GM23338 (cell line): ENCODE data around the gene HNF4A. TPM values are rescaled to one million over a fixed set of nuclear protein-coding genes. Genes with fewer than 3 reads are reported as not detected.

Experiments
- ATAC-seq: fragments of 200-7000 bp; cut with Tn5 transposase; 3 replicates; pipeline ENCODE4 v1.9.1; 2020
- DNase-seq: peaks from one replicate; pipeline ENCODE4 v3.0.0-alpha.2; 2015; ENCODE audit warnings: low spot score
- H2AFZ ChIP-seq: fragments of 200-600 bp; sonication (generic); 2 replicates; pipeline ENCODE4 v1.8.0; 2016; ENCODE audit warnings: antibody characterized with exemption, mild to moderate bottlenecking, moderate library complexity
- H3F3A ChIP-seq: fragments of 200-600 bp; sonication (generic); replicated peaks from 2 replicates; pipeline ENCODE4 v1.8.0; 2017; ENCODE audit warnings: antibody characterized with exemption, mixed run types, low read depth
- H3K27ac ChIP-seq: fragments of 200-600 bp; sonication (generic); 2 replicates; pipeline ENCODE4 v1.6.1; 2016; ENCODE audit warnings: low read depth
- H3K27me3 ChIP-seq: fragments of 200-600 bp; sonication (generic); 2 replicates; pipeline ENCODE4 v1.8.0; 2016; ENCODE audit warnings: mild to moderate bottlenecking, mixed run types, moderate library complexity; ENCODE audit not compliant: insufficient read depth
- H3K36me3 ChIP-seq: fragments of 200-600 bp; sonication (generic); 2 replicates; pipeline ENCODE4 v1.8.0; 2016; ENCODE audit warnings: mild to moderate bottlenecking; ENCODE audit not compliant: insufficient read depth
- H3K4me1 ChIP-seq: fragments of 200-600 bp; sonication (generic); 2 replicates; pipeline ENCODE4 v1.8.0; 2016; ENCODE audit warnings: mild to moderate bottlenecking, moderate library complexity; ENCODE audit not compliant: insufficient read depth
- H3K4me2 ChIP-seq: fragments of 200-600 bp; sonication (generic); 2 replicates; pipeline ENCODE4 v1.7.1; 2017; ENCODE audit warnings: mixed run types
- H3K4me3 ChIP-seq: fragments of 200-600 bp; sonication (generic); 2 replicates; pipeline ENCODE4 v1.6.1; 2016; ENCODE audit warnings: mixed run types
- H3K79me2 ChIP-seq: fragments of 200-600 bp; sonication (generic); replicated peaks from 2 replicates; pipeline ENCODE4 v1.8.0; 2017; ENCODE audit warnings: mild to moderate bottlenecking; ENCODE audit not compliant: insufficient read depth
- H3K9me2 ChIP-seq: fragments of 200-600 bp; sonication (generic); 2 replicates; pipeline ENCODE4 v1.8.0; 2017; ENCODE audit not compliant: insufficient read depth
- H4K20me1 ChIP-seq: fragments of 200-600 bp; sonication (generic); replicated peaks from 2 replicates; pipeline ENCODE4 v1.8.0; 2017; ENCODE audit warnings: mild to moderate bottlenecking; ENCODE audit not compliant: insufficient read depth
- H3K27ac Mint-ChIP-seq: 2 replicates; pipeline ENCODE4 v1.8.0; 2020; ENCODE audit warnings: inconsistent platforms, mild to moderate bottlenecking, moderate library complexity, mixed read lengths
- H3K27me3 Mint-ChIP-seq: 3 replicates; pipeline ENCODE4 v1.8.0; 2022; ENCODE audit warnings: low read depth, mild to moderate bottlenecking, moderate library complexity, mixed read lengths, inconsistent platforms; ENCODE audit not compliant: insufficient read depth, poor library complexity
- H3K36me3 Mint-ChIP-seq: 3 replicates; pipeline ENCODE4 v1.8.0; 2021; ENCODE audit warnings: low read depth, mild to moderate bottlenecking, inconsistent platforms, moderate library complexity, mixed read lengths
- H3K4me1 Mint-ChIP-seq: 3 replicates; pipeline ENCODE4 v1.8.0; 2020; ENCODE audit warnings: mild to moderate bottlenecking, inconsistent platforms, mixed read lengths
- H3K4me3 Mint-ChIP-seq: 3 replicates; pipeline ENCODE4 v1.8.0; 2021; ENCODE audit warnings: moderate library complexity, mild to moderate bottlenecking, inconsistent platforms, mixed read lengths
- H3K9me3 Mint-ChIP-seq: 3 replicates; pipeline ENCODE4 v1.8.0; 2020; ENCODE audit warnings: moderate library complexity, mild to moderate bottlenecking, inconsistent platforms, mixed read lengths
- CTCF ChIP-seq, 2 experiments: fragments of 200-600 bp in 1 of 2; sonication (generic) in 1 of 2; conservative IDR thresholded peaks; 2 replicates each; pipeline versions ENCODE4 v1.5.1 to v1.6.1; 2016 to 2017; ENCODE audit warnings: antibody characterized with exemption in 2 of 2, low read depth in 2 of 2, mild to moderate bottlenecking in 2 of 2, moderate library complexity in 1 of 2
- EZH2 ChIP-seq: fragments of 200-600 bp; sonication (generic); IDR thresholded peaks from one replicate; pipeline ENCODE4 v1.8.0; 2017; ENCODE audit warnings: antibody characterized with exemption, mild to moderate bottlenecking, low read depth; ENCODE audit not compliant: unreplicated experiment
- EZH2phosphoT487 ChIP-seq: fragments of 200-600 bp; sonication (generic); IDR thresholded peaks from one replicate; pipeline ENCODE4 v1.8.1; 2018; ENCODE audit warnings: antibody characterized with exemption; ENCODE audit not compliant: unreplicated experiment
- JUNB ChIP-seq: IDR thresholded peaks from one replicate; pipeline ENCODE4 v1.6.1; 2016; ENCODE audit warnings: antibody characterized with exemption; ENCODE audit not compliant: unreplicated experiment
- NANOG ChIP-seq: IDR thresholded peaks from 2 replicates; pipeline ENCODE4 v1.6.1; 2016; ENCODE audit warnings: antibody characterized with exemption, borderline replicate concordance
- POLR2AphosphoS5 ChIP-seq: IDR thresholded peaks from 2 replicates; pipeline ENCODE4 v1.6.1; 2016; ENCODE audit warnings: antibody characterized with exemption, low read depth
- REST ChIP-seq: IDR thresholded peaks from one replicate; pipeline ENCODE4 v1.6.1; 2018; ENCODE audit warnings: antibody characterized with exemption; ENCODE audit not compliant: unreplicated experiment
- STAT1 ChIP-seq: IDR thresholded peaks from one replicate; pipeline ENCODE4 v1.6.1; 2016; ENCODE audit warnings: antibody characterized with exemption; ENCODE audit not compliant: unreplicated experiment
- ZNF114 ChIP-seq: fragments of 250-450 bp; sonication (Bioruptor Pico); IDR thresholded peaks from 2 replicates; pipeline ENCODE4 v1.5.0; 2020; ENCODE audit warnings: mild to moderate bottlenecking, moderate library complexity
- ZNF331 ChIP-seq: fragments of 250-450 bp; sonication (Bioruptor Pico); IDR thresholded peaks from 2 replicates; pipeline ENCODE4 v1.5.0; 2020; ENCODE audit warnings: low read depth, mild to moderate bottlenecking, moderate library complexity
- ZNF462 ChIP-seq: fragments of 250-450 bp; sonication (Bioruptor Pico); IDR thresholded peaks from 2 replicates; pipeline ENCODE4 v1.5.0; 2020; ENCODE audit warnings: mild to moderate bottlenecking, moderate library complexity
- polyA plus RNA-seq: library from polyadenylated mRNA; unstranded; fragments of >200 nt; fragmentation: Nextera tagmentation; extraction: Ambion mirVana; gene quantifications from 2 replicates; pipeline ENCODE4 v1.2.1, GENCODE V29; 2016
- total RNA-seq: library from RNA; depleted of rRNA; stranded (reverse); fragments of >200 nt; shearing (Covaris generic); gene quantifications from 2 replicates; pipeline ENCODE4 v1.2.3, GENCODE V29; 2014

HNF4A gene
- total and polyA plus RNA-seq, 2 experiments from 2014 or later = not detected

- TF ChIP-seq ZNF462 (CRISPR knock-in tag) = no peak
- no peak for TF ChIP-seq STAT1
- TF ChIP-seq POLR2AphosphoS5 = no peak
- TF ChIP-seq JUNB = no peak
- no peak for TF ChIP-seq EZH2phosphoT487
- no peak for TF ChIP-seq CTCF (conservative IDR thresholded peaks at IDR 0.05; ENCODE audit: low read depth in 2 of 2)
These were observed 101.5 kb downstream of the HNF4A start (continued) for GRCh38 chr20:44457016-44457415.

GRCh38 chr20:44459271-44459670, 103.8 kb downstream of the HNF4A start:
- Histone ChIP-seq H3K36me3 (no peaks in the 10 kb centered on the region), H3F3A (no peaks in the 10 kb centered on the region), H4K20me1 (no peaks in the 10 kb centered on the region), H3K4me1 (no peaks in the 10 kb centered on the region), H3K27me3 (no peaks in the 10 kb centered on the region), H3K4me2 (no peak overlapping the region), H3K9me2 (no peaks in the 10 kb centered on the region), H3K79me2 (no peaks in the 10 kb centered on the region), H2AFZ (no peak overlapping the region), H3K4me3 (no peak overlapping the region), H3K27ac (no peak overlapping the region)
- Mint-ChIP-seq H3K9me3 (no peaks in the 10 kb centered on the region), H3K36me3 (no peaks in the 10 kb centered on the region), H3K4me1 (peaks cover 7% of the 10 kb centered on the region; the same call in 2 of the 3 replicates), H3K4me3 (no peak overlapping the region), H3K27me3 (peaks cover 7% of the 10 kb centered on the region), H3K27ac (no peak overlapping the region)
- DNase-seq (no peak), ATAC-seq (no peak)
- TF ChIP-seq CTCF (conservative IDR thresholded peaks at IDR 0.05; ENCODE audit: low read depth in 2 of 2) (no peak), REST (no peak), ZNF331 (CRISPR knock-in tag) (no peak), JUNB (no peak), EZH2 (no peak), POLR2AphosphoS5 (no peak), ZNF114 (CRISPR knock-in tag) (no peak), STAT1 (no peak), NANOG (no peak)
